Esophagus mucosa (tissue), 1 donor: ENCODE results near the gene LHFPL6. TPM values are rescaled to one million over a fixed set of nuclear protein-coding genes. Genes with fewer than 3 reads are reported as not detected.

Experiments
- ATAC-seq: fragments of 200-7000 bp; cut with Tn5 transposase; one replicate; pipeline ENCODE4 v1.9.1; 2020
- total RNA-seq: library from RNA; stranded (reverse); gene quantifications from one replicate; pipeline ENCODE4 v1.2.4, GENCODE V29; 2023
- donor health status: DM: yes; HTN: yes; CAD: no.

LHFPL6 gene
- total RNA-seq, 1 donor from 2014 or later: 3.3 TPM

DNA sequence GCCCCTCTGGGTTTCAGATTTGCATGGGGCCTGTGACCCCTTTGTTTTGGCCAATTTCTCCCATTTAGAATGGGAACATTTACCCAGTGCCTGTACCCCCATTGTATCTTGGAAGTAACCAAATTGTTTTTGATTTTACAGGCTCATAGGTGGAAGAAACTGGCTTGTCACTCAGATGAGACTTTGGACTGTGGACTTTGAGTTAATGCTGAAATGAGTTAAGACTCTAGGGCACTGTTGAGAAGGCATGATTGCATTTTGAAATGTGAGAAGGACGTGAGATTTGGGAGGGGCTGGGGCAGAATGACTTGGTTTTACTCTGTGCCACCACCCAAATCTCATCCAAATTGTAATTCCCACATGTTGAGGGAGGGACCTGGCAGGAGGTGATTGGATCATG, 306.0 kb downstream of the LHFPL6 start:
- no peak for ATAC-seq

DNA sequence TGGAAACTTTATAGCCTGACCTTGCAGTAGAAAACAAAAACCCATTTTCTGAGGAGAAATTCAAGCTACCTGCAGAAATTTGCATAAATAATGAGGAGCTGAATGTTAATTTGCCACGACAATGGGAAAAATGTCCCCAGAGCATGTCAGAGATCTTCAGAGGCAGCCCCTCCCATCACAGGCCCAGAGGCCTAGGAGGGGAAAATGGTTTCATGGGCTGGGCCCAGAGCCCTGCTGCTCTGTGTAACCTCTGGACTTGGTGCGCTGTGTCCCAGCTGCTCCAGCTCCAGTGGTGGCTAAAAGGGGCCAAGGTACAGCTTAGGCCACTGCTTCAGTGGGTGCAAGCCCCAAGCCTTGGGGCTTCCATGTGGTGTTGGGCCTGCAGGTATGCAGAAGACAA, 306.8 kb downstream of the LHFPL6 start:
- no peak for ATAC-seq

Other genes starting within 250 kb of the LHFPL6 start
- gene COG6, start 52.5 kb upstream of the LHFPL6 start, total RNA-seq: 21.8 TPM